Kidney epithelial cell (primary cell): ENCODE results near the gene ZNF391. TPM values are rescaled to one million over a fixed set of nuclear protein-coding genes. Genes with fewer than 3 reads are reported as not detected.
"Not testable (repeated sequence)": the region's sequence is repeated elsewhere in the genome, so short reads cannot be mapped to it uniquely, and the experiment has no call there.

ENCODE experiments used
- DNase-seq: peaks from one replicate; pipeline ENCODE4 v3.0.0-alpha.2; 2010; ENCODE audit warnings: low read depth
- H3K27me3 ChIP-seq: 2 replicates; pipeline ENCODE4 v1.6.0; 2011; ENCODE audit warnings: low read length; ENCODE audit not compliant: control insufficient read depth, insufficient read depth
- H3K36me3 ChIP-seq: 2 replicates; pipeline ENCODE4 v1.5.1; 2011; ENCODE audit warnings: low read length; ENCODE audit not compliant: control insufficient read depth, insufficient read depth
- H3K4me3 ChIP-seq: 2 replicates; pipeline ENCODE4 v1.5.1; 2011; ENCODE audit warnings: low read depth, mild to moderate bottlenecking, control low read depth, low read length
- total RNA-seq: library from RNA; depleted of rRNA; stranded (reverse); fragments of >200 nt; gene quantifications from 2 replicates; pipeline ENCODE4 v1.2.3, GENCODE V29; 2015
- TF ChIP-seq, protein P1 (sequence below): IDR thresholded peaks from 2 replicates; pipeline ENCODE4 v1.5.1; 2011; ENCODE audit warnings: mild to moderate bottlenecking, moderate library complexity, low read length, control low read depth, inconsistent platforms; ENCODE audit not compliant: insufficient read depth, poor library complexity, severe bottlenecking

The ZNF391 gene
- total RNA-seq, 1 donor from 2014 or later: 9.0 TPM

DNA sequence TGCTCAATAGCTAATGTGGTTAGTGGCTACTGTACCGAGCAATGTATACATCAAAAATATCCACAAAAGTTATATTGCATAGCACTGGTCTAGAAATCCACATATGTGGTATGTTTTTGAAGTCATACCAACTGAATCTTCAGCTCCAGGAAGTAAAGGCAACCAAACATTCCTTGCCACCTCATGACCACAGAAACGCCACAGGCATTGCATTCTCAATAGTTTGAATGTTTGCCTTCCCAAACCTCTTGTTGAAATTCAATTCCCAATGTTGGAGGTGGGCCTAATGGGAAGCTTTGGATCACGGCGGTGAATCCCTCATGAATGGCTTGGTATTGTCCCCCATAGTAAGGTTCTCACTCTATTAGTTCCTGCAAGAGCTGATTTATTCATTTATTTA lies 18.2 kb upstream of the ZNF391 start:
- no peaks in the 10 kb centered on the region for H3K36me3 ChIP-seq
- no peak overlapping the region for H3K4me3 ChIP-seq
- H3K27me3 ChIP-seq: no peaks in the 10 kb centered on the region
- DNase-seq: no peak
- TF ChIP-seq, protein P1, sequence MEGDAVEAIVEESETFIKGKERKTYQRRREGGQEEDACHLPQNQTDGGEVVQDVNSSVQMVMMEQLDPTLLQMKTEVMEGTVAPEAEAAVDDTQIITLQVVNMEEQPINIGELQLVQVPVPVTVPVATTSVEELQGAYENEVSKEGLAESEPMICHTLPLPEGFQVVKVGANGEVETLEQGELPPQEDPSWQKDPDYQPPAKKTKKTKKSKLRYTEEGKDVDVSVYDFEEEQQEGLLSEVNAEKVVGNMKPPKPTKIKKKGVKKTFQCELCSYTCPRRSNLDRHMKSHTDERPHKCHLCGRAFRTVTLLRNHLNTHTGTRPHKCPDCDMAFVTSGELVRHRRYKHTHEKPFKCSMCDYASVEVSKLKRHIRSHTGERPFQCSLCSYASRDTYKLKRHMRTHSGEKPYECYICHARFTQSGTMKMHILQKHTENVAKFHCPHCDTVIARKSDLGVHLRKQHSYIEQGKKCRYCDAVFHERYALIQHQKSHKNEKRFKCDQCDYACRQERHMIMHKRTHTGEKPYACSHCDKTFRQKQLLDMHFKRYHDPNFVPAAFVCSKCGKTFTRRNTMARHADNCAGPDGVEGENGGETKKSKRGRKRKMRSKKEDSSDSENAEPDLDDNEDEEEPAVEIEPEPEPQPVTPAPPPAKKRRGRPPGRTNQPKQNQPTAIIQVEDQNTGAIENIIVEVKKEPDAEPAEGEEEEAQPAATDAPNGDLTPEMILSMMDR: no peak

DNA sequence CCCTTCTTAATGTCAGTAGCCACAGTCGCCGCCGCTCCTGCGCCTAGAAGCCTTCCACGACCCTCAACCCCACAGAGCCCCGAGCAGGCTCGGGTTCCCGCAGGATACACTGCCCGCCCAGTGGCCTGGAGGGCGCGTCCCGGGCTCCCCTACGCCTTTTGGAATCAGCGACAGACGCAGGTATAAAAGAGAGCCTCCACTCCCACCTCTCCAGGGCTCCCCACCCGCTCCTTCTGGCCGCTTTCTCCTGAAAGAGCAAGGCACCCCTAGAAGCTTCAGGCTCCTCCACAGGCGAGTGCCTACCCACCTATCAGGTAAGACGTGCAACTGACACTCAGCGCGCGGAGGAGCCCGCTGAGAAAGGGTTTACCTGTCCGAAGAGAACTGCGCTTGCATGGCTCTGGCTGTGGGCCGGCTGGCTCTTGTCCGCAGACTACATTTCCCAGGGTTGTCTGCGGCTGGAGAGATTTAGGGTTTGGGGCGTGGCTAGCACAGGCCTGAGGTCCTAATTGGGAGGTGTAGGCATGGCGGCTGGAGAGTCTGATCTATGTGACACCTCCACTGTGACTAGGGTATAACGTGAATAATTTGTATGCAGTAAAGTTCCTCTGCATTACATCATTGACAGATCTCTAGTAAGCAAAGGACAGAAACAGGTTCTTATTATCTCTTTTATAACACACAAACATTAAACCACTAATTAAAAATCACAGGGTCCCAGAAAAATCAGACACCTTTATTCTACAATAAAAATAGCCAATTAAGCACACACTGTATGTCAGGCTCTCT lies 13.5 kb upstream of the ZNF391 start:
- DNase-seq: peak; percentile 35
- TF ChIP-seq, protein P1: no peak
- no peaks in the 10 kb centered on the region for H3K36me3 ChIP-seq

DNA sequence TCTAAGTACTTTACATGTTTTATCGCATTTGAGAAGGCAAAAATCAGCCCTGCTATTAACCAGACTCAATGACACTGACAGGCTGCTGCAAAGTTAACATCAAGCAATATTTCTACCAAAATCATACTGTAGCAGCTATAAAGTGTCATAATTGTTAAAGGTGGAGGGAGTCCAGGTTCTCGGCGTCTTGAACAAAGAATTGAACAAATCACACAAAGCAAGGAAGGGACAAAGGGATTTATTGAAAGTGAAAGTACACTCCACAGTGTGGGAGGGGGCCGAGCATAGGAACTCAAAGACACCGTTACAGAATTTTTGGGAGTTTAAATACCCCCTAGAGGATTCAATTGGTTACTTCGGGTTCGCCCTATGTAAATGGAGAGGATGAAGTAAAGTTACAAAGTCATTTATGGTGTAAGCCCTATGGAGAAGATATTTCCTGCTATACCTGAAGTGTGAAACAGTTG lies 12.9 kb upstream of the ZNF391 start:
- H3K4me3 ChIP-seq: no peak overlapping the region
- TF ChIP-seq, protein P1: no peak
- H3K27me3 ChIP-seq: no peaks in the 10 kb centered on the region
- no peaks in the 10 kb centered on the region for H3K36me3 ChIP-seq
- DNase-seq: no peak

More for the DNA sequence above, 13.5 kb upstream of the ZNF391 start:
- Histone ChIP-seq H3K4me3 (peak overlapping the region; percentile 70), H3K27me3 (no peaks in the 10 kb centered on the region)

DNA sequence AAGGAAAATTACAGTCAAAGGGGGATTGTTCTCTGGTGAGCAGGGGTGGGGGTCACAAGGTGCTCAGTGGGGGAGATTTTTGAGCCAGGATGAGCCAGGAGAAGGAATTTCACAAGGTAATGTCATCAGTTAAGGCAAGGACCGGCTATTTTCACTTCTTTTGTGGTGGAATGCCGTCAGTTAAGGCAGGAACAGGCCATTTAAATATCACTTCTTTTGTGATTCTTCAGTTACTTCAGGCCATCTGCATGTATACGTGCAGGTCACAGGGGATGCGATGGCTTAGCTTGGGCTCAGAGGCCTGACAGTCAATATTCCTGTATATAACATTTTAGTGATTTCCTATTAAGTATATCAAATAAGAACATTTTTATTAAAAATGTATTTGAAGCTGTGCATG lies 10.2 kb upstream of the ZNF391 start:
- not testable (repeated sequence) for H3K27me3 ChIP-seq, DNase-seq, H3K36me3 ChIP-seq, H3K4me3 ChIP-seq

DNA sequence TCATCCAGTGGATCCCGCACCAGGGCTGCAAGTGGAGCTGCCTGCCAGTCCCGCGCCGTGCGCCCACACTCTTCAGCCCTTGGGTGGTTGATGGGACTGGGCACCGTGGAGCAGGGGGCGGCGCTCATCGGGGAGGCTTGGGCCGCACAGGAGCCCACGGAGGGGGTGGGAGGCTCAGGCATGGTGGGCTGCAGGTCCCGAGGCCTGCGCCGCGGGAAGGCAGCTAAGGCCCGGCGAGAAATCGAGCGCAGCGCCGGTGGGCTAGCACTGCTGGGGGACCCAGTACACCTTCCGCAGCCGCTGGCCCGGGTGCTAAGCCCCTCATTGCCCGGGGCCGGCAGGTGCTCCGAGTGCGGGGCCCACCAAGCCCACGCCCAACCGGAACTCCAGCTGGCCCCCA lies 7.6 kb upstream of the ZNF391 start:
- not testable (repeated sequence) for H3K36me3 ChIP-seq, H3K4me3 ChIP-seq, H3K27me3 ChIP-seq, DNase-seq

DNA sequence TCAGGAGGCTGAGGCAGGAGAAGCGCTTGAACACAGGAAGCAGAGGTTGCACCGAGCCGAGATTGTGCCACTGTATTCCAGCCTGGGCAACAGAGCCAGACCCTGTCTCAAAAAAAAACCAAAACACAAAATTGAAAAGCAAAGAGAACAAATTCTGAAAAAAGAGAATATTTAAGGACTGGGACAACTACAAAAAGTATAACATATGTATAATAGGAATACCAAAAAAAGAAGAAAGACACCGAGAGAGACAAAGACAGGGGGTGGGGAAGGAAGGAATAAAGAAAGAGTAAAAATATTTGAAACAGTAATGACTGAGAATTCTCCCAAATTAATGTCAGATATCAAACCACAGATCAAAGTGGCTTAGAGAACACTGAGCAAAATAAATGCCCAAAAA lies 5.5 kb upstream of the ZNF391 start:
- Histone ChIP-seq H3K36me3 (no peaks in the 10 kb centered on the region), H3K27me3 (no peaks in the 10 kb centered on the region), H3K4me3 (no peak overlapping the region)
- DNase-seq: no peak
- TF ChIP-seq, protein P1: no peak

DNA sequence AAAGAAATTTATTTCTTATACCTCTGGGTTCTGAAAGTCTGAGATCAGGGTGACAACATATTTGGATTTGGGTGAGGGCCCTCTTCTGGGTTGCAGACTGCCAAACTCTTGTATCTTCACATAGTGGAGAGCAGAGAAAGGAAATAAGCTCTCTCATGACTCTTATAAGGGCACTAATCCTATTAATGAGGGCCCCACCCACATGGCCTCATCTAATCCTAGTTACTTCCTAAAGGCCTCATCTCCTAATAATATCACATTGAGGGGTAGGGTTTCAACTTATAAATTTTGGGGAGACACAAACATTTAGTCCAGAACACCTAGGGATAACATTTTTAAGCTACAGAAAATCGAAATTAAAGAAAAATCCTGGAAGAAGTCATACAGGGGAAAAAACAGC lies 5.1 kb upstream of the ZNF391 start:
- H3K36me3 ChIP-seq: no peaks in the 10 kb centered on the region
- no peak overlapping the region for H3K4me3 ChIP-seq
- TF ChIP-seq, protein P1: no peak
- H3K27me3 ChIP-seq: no peaks in the 10 kb centered on the region
- no peak for DNase-seq
